D721Med (cell line): ENCODE measurements around the gene FAM53B.

ENCODE experiments used
- DNase-seq: peaks from one replicate; pipeline ENCODE4 v3.0.0; 2011; ENCODE audit warnings: low spot score; ENCODE audit not compliant: insufficient read length
- FAIRE-seq: peaks from 2 replicates; lab custom pipeline; 2011; peaks lifted over from hg19 to GRCh38; lab: Jason Lieb, UNC
- TF ChIP-seq, protein P1 (sequence below): IDR thresholded peaks from 2 replicates; pipeline ENCODE4 v1.5.1; 2012; ENCODE audit warnings: mild to moderate bottlenecking, control low read depth; ENCODE audit not compliant: insufficient read depth; ENCODE audit errors: missing control alignments

Gene FAM53B

DNA sequence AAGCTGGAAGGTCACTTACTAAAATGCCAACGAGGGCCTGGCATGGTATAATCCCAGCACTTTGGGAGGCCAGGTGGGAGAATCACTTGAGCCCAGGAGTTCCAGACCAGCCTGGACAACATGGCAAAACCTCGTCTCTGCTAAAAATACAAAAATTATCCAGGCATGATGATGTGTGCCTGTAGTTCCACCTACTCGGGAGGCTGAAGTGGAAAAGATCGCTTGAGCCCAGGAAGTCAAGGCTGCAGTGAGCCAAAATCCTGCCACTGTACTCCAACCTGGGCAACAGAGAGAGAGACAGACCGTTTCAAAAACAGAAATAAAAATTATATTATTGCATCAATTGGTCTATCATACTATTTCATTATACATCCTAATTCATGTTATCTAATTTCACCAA lies 18.1 kb upstream of the FAM53B start:
- DNase-seq (no peak), FAIRE-seq (no peak)
- TF ChIP-seq, protein P1, sequence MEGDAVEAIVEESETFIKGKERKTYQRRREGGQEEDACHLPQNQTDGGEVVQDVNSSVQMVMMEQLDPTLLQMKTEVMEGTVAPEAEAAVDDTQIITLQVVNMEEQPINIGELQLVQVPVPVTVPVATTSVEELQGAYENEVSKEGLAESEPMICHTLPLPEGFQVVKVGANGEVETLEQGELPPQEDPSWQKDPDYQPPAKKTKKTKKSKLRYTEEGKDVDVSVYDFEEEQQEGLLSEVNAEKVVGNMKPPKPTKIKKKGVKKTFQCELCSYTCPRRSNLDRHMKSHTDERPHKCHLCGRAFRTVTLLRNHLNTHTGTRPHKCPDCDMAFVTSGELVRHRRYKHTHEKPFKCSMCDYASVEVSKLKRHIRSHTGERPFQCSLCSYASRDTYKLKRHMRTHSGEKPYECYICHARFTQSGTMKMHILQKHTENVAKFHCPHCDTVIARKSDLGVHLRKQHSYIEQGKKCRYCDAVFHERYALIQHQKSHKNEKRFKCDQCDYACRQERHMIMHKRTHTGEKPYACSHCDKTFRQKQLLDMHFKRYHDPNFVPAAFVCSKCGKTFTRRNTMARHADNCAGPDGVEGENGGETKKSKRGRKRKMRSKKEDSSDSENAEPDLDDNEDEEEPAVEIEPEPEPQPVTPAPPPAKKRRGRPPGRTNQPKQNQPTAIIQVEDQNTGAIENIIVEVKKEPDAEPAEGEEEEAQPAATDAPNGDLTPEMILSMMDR, result no peak

DNA sequence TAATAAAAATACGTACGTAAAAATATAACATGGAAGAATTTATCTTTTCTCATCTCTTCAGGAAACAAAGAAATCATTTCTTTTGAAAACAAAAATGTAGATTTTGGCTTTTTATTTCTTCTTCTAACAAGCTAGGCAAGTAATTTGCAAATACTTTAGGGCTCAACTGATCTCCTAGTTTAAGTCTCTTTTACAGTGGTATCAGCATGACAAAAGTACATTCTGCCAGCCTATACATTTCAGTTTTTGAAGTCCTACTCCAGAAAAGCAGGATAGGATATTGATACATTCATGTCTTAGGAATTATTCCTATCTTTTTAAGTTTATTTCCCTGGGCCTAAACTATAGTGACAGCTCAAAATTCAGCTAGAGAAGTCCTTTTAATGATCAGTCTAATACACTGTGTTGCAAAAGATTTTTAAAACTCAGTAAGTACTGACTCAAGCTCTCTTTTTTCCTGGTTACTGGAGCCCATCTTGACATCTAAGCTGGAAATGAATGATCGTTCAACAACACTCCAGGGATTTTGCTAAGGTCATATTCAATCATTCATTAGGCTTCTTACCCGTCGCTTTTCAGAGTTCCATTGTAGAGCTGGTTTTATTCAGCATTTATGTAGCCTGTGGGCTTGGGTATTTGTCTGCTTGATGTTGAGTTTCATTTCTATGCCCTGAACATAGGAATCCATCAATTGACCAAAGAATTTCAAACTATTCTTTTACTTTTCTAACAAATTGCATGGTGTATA lies 12.2 kb upstream of the FAM53B start:
- FAIRE-seq, result no peak
- no peak for DNase-seq

DNA sequence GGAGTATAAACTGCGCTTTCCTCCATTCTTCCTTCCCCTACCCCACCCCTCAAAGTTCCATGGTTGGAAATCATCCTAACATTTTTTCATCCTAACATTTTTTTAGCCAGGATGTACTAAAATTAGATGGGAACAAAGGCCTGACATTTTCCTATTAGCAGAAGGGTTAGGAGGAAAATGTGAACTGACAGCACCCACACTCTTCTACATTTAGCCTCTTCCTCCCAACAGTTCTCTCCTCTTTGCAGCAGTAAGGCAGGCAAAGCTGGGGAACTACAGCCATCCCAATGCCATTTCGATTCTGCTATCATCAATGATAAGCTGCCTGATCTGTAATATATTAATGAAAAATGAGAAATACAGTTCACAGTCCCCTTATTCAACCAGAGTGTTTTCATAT lies 11.4 kb upstream of the FAM53B start:
- DNase-seq (no peak), FAIRE-seq (no peak)
- TF ChIP-seq, protein P1, result no peak

More for the DNA sequence above, 12.2 kb upstream of the FAM53B start:
- TF ChIP-seq, protein P1, result no peak

DNA sequence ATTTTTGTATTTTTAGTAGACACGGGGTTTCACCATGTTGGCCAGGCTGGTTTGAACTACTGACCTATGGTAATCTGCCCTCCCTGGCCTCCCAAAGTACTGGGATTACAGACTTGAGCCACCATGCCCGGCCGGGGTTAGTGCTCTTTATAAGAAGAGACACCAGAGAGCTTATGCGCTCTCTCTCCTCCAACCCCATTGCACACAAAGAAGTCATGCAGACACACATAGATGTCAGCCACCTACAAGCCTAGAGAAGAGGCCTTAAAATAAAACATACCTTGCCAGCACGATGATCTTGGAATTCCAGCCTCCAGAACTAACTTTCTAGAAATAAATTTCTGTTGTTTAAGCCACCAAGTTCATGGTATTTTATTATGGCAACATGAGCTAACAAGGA lies 10.0 kb upstream of the FAM53B start:
- DNase-seq (no peak), FAIRE-seq (no peak)
- TF ChIP-seq, protein P1, result no peak

DNA sequence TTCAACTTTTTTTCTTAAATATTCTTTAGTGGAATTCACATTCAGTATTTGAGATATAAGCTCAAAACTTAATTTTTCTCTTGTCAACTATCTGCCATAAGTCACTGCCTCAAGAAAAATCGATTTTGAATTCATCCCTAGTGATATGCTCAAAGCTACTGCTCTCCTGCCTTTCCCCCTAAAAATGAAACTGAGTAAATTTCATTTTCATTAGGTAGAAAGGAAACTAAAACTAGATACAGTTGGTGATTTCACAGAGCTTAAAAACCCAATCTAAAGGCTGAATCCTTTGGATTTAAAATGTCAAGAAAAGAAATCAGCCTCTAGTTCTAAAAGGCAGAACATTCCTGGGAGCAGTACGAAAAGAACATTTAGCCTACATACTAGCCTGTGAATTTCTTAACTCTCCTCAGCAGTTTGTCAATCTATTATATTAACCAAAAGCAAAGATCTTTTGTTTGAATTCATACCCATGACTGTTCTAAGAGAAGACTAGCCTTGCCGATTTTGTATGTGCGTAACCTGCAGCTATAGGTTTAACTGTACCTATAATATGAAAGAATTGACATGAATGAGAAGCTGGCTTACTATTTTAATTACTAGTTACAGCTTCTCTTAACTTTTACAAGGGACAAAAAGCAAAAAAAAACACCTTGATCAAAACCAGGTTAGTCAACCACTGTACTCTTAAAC lies 4.9 kb upstream of the FAM53B start:
- TF ChIP-seq, protein P1, result no peak
- FAIRE-seq (no peak), DNase-seq (no peak)

DNA sequence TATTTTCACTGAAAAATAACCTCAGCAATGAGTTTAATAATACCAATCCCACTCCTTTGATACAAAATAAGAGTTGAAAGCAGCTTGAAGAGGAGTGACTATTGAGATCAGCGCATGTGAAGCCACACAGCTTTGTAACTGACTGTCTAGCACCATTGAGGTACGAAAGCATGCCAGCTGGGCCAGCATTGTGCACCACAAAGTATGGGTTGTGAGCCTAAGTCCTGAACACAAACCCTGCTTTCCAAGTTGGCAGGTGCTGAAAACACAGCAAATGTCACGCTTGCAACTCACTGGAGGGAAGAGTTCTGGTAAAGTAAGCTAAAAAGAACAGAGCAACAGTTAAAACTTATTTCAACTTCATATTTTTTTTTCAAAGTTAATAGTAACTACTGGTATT lies 4.0 kb upstream of the FAM53B start:
- no peak for DNase-seq
- TF ChIP-seq, protein P1, result no peak
- no peak for FAIRE-seq

DNA sequence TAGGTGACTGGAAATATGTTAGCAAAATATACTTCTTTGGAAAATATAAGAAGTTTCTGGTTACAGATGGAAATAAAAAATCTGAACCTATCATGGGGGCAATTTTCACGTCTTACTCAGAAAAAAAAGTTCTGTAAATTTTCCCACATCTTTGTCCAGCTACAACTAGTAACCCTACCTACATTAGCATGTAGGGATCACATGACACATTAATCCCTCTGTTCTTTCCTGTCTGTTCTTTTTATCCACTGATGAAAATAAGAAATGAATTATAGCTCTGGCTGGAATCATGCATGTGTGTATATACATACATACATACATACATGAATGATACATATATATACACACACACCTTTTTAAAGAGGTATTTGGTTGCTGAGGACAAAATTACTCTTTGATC lies 3.6 kb upstream of the FAM53B start:
- TF ChIP-seq, protein P1, result no peak
- no peak for DNase-seq
- FAIRE-seq, result no peak
